SW 1271 (cell line): ENCODE measurements around the gene CORO7.

Source experiments
- DNase-seq, 2 experiments: peaks; one replicate each; lab custom pipeline; 2025; lab: John Stamatoyannopoulos, UW

CORO7 gene

DNA sequence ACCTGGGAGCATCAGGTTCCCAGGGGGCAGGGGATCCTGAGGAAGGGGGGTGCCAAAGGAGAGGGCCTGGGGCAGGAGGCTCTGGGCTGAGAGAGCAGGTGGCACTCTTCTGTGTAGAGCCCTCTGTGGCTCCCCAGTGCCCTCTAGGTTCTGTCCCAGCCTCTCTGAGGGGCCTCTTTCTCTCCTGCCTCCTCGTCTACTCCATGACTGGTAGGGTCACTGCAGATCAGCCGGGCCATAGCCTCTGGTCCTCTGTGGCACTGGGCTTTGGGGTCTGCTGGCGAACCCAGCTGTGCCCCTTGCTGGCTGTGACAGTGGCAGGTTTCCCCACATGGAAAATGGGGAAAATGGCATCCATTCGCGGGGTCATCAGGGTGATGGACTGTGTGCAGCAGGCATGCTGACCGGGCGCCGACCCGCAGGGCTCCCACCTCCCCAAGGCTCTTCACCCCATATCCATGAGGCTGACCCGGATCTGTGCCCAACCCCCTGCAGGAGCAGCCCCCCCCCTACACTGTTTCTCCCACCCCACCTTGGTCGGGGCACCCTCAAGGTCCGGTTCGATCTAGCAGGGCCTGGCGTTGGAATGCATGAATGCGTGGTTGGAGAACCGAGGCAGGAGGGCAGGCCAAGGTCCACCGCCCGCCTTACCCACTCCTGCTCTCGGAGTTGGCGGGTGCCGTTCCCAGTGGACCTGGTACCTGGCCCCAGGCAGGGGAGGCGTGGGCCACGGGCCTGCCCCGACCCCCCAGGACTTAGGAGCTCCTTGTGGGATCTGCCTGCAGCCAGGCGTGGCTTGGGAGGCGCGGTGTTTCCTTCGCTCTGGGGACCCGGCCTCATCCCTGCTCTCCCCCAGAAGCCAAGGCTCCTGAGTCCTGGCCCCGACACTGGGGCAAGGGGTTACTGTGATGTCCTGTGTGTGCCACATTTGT is 94.0 kb downstream of the CORO7 start:
- DNase-seq = no peak

DNA sequence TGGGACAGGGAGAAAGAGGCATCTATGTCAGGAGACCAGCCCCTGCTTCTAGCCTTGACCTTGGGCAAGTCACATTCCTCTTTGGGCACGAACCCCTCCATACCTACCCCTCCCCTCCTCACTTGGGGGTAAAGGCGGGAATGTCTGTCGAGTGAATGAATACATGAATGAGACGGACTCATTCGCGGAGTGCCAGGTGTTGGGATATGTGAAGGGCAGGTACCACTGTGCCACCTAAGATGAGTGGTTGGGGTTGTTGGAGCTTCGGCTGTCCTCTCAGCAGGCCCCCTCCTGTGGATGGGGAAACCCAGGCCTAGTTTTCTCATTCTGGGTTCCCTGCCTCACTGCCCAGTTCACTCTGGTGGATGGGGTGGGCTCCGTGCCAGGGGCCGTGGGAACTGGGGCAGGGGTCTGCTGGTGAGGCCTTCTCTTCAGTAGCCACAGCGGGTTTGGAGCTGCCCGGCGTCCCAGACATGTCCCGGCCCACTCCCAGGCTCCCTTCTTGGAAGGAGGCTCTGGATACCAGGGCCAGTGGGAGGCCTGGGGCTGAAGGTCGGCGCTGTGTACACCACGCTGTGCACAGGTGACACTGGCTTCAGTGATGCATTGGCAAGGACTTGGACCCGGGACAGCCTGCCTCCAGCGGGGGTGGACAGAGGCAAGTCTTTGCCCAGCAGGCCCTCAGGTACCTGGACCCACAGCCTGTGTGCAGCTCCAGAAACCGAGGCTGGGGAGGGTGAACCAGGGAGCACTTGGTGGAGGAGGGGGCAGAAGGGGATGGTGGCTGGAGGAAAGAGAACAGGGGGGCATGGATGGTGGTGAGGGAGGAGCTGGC is 94.9 kb downstream of the CORO7 start:
- DNase-seq = no peak

DNA sequence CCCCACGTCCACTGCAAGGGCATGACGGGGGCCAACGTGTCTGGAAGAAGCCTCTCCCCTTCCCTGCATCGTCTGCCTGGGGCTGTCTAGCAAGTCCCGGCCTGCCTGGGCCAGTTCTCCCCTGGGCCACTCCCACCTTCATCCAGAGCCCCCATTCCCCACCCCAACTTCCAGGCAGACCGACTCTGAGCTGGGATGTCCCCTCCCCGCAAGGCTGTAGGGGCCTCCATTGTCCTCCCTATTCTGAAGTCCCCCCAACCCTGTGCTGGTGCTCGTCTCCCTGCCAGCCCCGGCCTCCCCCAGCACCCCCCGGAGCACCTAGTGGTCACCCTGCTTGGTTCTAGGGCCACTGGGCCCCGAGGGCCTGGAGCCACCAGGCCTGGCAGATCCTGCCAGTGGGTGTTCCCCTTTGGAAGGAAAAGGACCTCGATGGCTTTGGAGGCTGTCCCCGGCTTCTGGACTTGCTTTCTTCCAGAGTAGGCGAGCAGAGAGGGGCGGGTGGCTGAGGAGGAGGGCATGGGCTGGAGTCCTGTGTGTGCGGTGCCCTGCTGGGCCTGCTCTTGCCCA is 95.7 kb downstream of the CORO7 start:
- no peak for DNase-seq

DNA sequence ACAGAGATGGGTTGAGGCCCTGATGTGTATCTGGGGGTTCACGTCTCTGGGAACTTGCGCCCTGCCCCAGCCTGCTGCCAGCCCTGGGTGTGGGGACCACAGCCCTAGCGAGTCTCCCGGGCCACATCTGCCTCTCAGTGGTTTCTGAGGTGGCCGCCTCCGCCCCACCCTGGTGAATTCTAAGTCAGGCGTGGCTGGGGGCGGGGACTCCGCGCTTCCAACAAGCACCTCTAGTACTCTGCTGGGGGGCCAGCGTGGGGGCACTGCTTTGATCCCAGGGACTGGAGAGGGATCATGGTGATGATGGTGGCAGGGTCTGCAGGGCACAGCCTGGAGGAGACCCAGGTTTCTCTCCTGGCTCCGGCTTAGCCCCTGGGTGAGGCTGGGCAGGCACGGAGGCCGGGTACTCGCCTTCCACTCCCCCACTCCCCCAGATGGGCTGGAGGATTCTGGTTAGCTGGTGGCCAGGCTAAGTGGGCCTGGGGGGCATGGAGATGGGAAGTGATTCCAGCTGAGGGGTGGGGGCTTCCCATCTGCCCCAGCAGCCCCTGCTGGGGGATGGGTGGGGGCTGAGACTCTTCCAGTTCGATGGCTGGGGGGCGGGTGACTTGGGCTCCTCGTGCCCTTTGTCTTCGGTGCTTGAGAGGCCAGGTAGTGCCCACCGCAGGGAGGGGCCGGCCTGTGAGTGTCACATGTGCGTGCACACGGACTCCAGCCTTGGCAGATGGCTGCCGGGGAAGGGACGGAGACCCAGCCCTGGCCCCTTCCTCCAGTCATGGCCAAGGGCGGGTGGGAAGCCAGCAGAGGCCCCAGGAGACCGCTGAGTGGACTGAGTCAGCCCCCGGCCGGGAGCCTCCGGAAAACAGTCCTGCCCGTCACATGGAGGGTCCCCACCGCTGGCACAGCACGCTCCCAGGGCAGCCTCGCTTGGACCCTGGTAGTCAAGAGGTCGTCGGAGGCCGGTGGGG is 96.7 kb downstream of the CORO7 start:
- no peak for DNase-seq

DNA sequence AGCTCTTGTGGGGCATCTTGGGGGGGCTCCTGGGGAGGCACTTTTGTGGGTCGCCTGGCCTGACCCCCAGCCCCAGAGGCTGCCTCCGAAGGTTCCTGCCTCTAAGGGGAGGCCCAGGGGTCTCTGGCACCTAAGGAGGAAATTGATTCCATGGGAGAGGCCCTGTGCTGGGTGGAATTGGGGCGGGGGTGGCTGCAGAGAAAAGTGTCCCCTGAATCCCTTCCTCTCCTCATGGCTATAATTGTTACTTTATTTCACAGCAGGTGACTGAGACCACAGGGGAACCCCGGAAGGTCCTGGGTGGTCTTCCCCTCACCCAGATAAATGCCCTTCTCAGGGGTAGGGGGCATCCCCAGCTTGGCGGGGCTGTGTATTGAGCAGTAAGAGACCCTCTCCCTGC is 97.4 kb downstream of the CORO7 start:
- DNase-seq = no peak

DNA sequence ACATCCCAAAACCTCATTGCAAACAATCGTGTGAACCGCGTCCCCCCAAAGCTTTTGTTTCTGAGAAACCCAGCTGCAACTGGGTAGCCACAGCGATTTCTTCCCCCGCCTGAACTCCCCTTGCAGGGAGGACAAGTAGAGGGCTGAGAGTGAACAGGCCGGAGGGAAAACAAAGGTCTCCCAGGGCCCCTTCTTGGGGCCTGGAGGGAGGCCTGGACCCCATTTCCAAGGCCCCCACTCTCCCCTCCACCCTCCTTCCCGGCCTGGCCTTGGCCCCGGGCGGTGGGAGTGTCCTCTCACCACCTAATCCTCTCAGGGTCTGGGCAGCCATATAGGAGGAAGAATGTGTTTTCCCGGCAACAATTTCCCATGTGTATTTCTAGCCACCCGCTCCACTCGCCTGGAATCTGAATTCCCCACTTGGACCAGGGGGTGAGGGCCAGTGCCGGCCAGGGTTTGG is 97.9 kb downstream of the CORO7 start:
- no peak for DNase-seq

DNA sequence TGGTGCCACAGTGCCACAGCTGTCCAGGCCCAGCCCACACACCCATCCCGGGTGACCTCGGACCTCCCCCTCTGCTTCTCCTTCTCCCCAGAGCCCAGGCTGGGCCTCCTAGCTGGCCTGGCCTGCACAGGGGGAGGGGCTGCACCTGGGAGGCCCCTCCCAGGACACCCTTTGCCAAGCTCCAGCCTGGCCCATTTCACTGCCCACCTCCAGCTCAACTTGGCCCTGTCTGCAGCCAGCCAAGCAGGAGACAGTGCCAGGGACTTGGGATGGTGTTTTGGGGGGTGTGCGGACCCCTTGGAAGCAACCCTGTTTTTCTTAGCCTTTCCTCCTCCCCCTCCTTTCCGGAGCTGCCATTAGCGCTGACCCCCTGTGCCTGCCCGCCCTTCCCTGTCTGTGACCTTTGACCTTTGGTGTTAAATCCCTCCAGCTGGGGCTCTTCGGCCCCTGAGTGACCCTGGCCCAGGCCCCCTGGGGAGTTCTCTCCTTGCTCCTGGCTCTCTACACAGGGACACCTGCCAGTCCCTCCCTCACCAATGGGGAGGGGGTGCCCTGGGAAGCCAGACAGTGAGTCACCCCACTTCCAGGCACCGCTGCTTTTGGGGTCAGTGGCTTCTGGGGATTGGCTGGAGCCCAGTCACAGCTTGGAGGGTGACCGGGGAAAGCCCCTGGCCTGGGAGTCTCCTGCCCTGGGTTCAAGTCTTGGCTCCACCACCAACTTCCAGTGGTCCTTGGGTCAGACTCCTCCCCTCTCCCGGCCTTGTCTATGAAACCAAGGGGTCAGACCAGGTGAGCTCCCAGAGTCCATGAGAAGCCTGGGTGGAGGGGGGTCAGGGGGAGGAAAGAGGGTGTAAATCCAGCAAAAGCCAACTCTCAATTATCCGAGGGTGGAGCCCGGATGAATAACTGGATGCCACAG is 98.6 kb downstream of the CORO7 start:
- peak in 1 of 2 experiments; percentile 37 for DNase-seq

DNA sequence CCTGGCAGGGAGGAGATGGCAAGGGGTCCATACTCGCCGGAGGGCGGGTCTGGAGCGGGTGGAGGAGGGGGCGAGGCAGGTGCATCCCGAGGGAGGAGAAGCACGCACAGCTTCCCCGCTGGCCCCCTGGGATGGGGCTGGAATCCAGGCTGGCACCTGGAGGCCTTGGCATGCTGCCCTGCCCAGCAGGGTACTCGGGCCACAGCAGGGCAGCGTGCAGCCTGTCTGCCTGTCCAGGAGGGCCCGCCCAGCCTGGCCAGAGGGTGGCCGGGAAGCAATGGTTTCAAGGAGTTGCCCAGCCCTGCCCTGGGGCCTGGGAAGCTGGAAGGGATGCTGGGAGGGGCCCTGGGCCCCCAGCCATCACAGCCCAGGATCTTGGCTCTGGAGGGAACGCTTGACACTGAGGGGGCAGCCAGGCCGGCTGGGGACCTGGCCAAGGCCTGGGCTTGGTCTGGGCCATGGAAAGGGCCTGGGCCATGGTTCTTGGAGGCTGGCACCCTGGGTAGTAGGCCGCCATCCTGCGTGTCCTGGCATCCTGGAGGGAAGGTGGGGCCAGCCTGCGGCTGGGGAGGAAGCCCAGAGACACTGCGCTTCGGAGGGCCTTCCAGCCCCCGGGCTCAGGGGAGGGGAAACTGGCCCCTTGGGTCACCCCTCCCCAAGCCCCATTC is 99.4 kb downstream of the CORO7 start:
- peak in 1 of 2 experiments; percentile 68 for DNase-seq

DNA sequence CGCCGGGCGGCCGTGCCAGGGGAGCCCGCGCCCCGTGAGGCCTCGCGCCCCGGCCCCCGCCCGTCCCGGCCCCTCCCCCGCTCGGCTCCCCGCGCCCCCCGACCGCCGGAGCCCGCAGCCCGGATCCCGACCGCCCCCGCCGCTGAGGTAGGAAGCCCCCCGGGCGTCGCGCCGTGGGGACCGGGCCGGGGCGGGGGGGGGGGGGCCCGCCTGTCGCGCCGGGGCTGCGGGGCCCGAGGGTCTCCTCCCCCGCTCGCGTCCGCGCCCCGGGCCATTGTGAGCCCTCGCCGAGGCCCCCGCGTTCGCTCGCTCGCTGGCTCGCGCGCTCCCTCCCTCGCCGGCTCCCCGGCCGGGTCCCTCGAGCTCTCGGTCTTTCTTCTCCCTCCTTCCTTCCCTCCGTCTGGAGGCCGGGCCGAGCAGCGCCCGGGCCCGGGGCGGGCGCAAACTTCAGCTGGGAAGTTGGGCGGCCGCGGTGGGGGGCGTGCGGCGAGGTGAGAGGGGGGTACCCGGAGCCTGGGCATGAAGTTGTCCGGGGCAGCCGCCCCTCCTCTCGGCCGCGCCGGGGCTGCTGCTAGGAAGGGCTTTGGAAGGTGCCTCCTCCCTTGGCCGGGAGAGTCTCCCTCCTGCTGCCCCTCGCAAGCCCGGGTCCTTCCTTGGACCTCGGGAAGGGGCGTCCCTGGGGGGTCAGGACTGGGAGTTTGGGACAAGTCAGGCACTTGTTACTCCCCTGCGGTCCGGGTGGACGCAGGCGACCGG is 100.1 kb downstream of the CORO7 start:
- DNase-seq = no peak

DNA sequence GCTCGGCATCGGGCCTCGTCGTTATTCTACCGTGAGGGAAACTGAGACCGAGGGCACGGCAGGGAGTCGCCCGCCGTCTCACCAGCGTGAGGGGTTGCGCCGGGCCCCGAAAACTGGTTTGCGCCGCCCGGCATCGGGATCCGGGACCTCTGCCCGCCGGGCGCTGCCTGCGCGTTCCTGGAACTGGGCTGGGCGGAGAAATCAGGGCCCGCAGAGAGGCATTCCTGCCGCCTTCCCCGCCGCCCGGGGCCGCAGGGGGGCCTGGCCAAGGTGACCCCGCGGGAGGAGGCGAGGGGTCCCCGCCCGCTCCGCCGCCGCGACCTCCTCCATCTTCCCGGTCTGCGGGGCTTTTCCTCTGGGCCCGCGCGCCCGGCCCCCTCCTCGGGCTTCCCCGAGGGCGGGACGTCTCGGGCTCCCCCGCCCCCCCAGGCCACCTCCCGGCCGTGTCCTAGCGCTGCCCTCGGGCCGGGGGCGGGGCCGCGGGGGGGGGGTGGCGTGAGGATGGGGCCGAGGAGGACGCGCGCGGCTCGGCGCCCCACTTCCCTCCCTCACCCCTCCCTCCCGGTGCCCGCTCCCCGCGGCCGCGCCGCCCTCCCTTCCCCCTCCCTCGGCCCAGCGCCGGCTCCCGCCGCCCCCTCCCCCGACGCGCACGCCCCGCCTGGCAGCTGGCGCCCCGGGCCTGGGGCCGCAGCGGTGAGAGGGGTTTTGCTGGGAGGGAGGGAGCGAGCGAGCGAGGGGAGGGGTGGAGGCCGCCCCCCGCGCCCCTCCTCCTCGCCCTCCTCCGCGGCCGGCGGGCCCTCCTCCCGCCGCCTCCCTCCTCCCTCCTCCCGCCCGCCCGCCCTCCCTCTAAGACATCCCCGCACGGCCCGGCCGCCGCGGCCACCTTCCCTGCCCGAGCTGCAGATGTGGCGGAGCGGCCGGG is 100.9 kb downstream of the CORO7 start, which contains the start of gene GLIS2:
Gene GLIS2 (plus strand): TSS at position 882 of the 922 bp plus-strand sequence. CDS start 16,214 bp downstream, outside the sequence.
- peak in 1 of 2 experiments; percentile 62 for DNase-seq

DNA sequence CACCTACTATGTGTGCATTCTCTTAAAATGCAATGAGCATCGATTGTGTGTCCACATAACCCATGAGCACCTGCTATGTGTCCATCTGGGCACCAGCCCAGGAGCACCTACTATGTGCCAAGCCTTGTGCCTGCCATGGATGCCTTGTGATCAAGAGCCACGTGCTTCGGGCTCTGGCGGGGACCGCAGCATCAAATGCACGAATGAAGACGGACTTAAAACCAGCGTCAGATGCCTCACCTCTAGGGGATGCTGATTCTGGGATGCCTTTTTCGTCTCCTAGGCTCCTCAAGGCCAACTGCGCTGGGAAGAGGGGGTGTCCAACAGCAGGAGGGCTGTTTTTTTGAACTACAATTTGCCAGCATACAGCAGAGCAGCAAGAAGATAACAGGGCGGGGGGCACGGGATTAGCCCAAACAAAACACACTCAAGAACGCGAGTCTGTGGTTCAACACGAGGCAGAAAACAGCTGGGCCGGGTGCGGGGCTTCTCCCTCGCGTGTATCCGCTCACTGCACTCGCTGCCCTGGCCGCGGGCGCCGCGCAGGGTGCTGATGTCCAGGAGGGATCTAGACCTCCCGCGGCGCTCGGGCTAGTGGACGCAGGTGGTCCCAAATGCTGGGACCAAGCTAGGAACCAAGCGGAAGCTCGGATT is 101.7 kb downstream of the CORO7 start:
- DNase-seq = no peak

DNA sequence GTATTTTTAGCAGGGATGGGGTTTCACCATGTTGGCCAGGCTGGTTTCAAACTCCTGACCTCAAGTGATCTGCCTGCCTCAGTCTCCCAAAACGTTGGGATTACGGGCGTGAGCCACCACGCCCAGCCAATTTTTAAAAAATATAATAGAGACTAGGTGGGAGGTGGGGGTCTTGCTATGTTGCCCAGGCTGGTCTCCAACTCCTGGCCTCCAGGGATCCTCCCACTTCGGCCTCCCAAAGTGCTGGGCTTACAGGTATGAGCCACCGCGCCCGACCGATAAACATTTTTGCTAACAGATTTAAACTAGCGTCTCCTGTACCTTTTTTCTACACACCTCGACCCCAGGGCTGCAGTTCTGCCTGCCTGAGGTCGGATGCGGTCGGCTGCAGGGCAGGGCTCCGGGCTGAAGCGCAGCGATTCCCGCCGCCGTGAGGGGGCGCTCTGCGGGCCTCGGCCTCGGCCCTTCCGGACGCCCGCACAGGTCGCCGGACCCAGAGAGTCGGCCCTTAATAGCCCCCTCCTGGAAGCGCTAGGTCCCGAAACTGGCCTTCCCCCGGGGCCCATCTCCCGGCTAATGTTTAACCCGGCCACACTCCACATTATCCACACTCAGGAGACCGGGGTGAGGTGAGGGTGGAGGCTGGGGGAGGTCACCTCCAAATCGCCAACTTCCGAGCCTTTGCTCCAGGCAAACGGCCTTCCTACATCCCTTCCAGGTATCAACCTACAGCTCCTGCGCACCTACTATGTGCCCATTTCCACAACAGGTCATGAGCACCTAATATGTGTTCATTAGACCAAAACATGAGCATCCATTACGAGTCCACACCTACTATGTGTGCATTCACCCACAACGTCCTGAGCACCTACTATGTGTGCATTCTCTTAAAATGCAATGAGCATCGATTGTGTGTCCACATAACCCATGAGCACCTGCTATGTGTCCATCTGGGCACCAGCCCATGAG is 102.5 kb downstream of the CORO7 start:
- DNase-seq = no peak

DNA sequence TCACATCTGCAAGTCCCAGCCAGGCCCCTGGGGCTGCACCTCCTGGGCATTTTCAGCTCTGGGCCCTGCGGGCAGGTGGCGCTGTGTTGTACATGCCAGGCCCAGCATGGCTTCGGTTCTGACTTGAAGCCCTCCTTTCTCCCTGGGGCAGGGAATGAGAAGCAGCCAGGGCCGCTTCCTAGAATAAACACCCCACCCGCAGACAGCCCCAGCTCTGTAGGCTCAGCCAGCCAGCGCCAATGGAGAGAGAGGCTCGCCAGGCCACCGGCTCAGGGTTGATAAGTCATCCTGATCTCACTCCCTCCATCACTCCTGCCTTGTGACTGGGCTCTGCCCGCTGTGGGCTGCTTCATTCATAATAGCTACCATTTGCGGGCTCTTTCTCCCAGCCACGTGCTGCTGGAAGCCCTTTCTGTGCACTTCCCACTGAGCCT is 106.5 kb downstream of the CORO7 start:
- peak in 1 of 2 experiments; percentile 12 for DNase-seq

DNA sequence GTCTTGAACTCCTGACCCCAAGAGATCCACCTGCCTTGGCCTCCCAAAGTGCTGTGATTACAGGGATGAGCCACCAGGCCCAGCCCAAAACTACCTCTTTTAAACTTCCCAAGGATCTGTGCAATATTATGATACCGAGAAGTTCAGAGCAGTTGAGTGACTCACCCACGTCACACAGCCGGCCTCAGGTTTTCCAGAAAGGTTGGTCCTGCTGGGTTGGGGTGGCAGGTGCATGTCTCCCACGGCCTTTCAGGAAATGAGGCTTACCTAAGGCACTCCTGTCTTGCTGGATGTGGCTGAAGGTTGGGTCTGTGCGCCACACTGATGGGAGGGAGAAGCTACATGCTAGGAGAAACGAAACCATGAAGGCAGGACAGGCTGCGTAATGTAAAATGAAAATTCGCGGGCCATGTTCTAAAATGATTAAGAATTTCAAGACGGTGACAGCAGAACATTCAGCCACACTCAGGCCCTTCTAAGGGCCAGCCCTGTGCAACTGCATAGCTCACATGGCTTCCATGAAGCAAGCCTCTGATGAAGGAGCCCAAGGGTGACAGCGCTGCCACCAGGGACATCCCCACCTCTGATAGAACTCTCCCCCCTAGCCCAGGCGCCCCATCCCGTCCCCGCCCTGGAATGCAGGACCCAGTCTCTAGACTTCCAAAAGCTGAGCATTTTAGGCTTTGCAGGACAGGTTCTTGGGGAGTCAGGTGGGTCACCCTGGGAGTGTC is 107.1 kb downstream of the CORO7 start:
- no peak for DNase-seq
